C4-2B (cell line): ENCODE results near the gene ISX.

Experiments
- ZFX ChIP-seq: fragments of 450-650 bp; IDR thresholded peaks from 2 replicates; pipeline ENCODE4 v1.6.1; 2017
- TF ChIP-seq, protein P1 (sequence below): fragments of 450-650 bp; conservative IDR thresholded peaks from 2 replicates; pipeline ENCODE4 v1.5.1; 2017; ENCODE audit warnings: mild to moderate bottlenecking

GRCh38 chr22:35065183-35065582 is 775 bp upstream of the ISX start:
- TF ChIP-seq, protein P1, sequence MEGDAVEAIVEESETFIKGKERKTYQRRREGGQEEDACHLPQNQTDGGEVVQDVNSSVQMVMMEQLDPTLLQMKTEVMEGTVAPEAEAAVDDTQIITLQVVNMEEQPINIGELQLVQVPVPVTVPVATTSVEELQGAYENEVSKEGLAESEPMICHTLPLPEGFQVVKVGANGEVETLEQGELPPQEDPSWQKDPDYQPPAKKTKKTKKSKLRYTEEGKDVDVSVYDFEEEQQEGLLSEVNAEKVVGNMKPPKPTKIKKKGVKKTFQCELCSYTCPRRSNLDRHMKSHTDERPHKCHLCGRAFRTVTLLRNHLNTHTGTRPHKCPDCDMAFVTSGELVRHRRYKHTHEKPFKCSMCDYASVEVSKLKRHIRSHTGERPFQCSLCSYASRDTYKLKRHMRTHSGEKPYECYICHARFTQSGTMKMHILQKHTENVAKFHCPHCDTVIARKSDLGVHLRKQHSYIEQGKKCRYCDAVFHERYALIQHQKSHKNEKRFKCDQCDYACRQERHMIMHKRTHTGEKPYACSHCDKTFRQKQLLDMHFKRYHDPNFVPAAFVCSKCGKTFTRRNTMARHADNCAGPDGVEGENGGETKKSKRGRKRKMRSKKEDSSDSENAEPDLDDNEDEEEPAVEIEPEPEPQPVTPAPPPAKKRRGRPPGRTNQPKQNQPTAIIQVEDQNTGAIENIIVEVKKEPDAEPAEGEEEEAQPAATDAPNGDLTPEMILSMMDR = no peak
- TF ChIP-seq ZFX = no peak
